Esophagus squamous epithelium (tissue), 4 donors: ENCODE results near the gene POLR3GL.

Source experiments
- CTCF ChIP-seq, 6 experiments: fragments of 450-650 bp in 4 of 6; fragments of 200-600 bp in 2 of 6; sonication (generic) in 2 of 6; IDR thresholded peaks; one replicate each; pipeline ENCODE4 v1.5.1; 2016 to 2019; ENCODE audit warnings: antibody characterized with exemption in 6 of 6, mild to moderate bottlenecking in 4 of 6, moderate library complexity in 4 of 6
- POLR2A ChIP-seq, 4 donors: fragments of 450-650 bp; IDR thresholded peaks; one replicate each; pipeline ENCODE4 v1.6.1; 2017; ENCODE audit warnings: antibody characterized with exemption in 4 of 4, mild to moderate bottlenecking in 4 of 4, moderate library complexity in 3 of 4

- TF ChIP-seq CTCF (IDR thresholded peaks at IDR 0.05) (peak; percentile 72 to 94 (median 93)), POLR2A (IDR thresholded peaks at IDR 0.05) (no peak)
These were observed 13.3 kb downstream of the POLR3GL start for GRCh38 chr1:145977486-145978470.
